Endothelial cell of umbilical vein (primary cell): ENCODE results near the gene GOLGA6L10.
"Not testable (repeated sequence)": the region's sequence is repeated elsewhere in the genome, so short reads cannot be mapped to it uniquely, and the experiment has no call there.

Experiments
- CTCF ChIP-seq, 2 donors: IDR thresholded peaks; 1 replicate in 1 of 2; 2 replicates in 1 of 2; pipeline ENCODE4 v1.5.1; 2011; ENCODE audit warnings: low read length in 2 of 2, mild to moderate bottlenecking in 2 of 2, moderate library complexity in 2 of 2, control low read depth in 1 of 2, inconsistent platforms in 1 of 2, low read depth in 1 of 2; ENCODE audit not compliant: insufficient read depth in 1 of 2; ENCODE audit errors: extremely low read depth in 1 of 2
- EZH2 ChIP-seq: IDR thresholded peaks from 2 replicates; pipeline ENCODE4 v1.6.1; 2012; ENCODE audit warnings: borderline replicate concordance, low read depth, mild to moderate bottlenecking, moderate library complexity, low read length, inconsistent platforms; ENCODE audit not compliant: severe bottlenecking
- FOS ChIP-seq: IDR thresholded peaks from 2 replicates; pipeline ENCODE4 v1.6.1; 2011; ENCODE audit warnings: mild to moderate bottlenecking, low read length, moderate library complexity, borderline replicate concordance; ENCODE audit not compliant: insufficient read depth
- GATA2 ChIP-seq: IDR thresholded peaks from 2 replicates; pipeline ENCODE4 v1.7.0; 2011; ENCODE audit warnings: low read depth, mild to moderate bottlenecking, moderate library complexity, mixed read lengths, low read length; ENCODE audit not compliant: insufficient read length, insufficient read depth
- JUN ChIP-seq: IDR thresholded peaks from 2 replicates; pipeline ENCODE4 v1.6.1; 2011; ENCODE audit warnings: borderline replicate concordance, low read depth; ENCODE audit not compliant: insufficient read length, insufficient read depth
- POLR2A ChIP-seq: IDR thresholded peaks from 2 replicates; pipeline ENCODE4 v1.6.1; 2012; ENCODE audit warnings: low read depth, mild to moderate bottlenecking, control low read depth, low read length
- POLR2AphosphoS5 ChIP-seq: IDR thresholded peaks from 2 replicates; pipeline ENCODE4 v1.6.1; 2012; ENCODE audit warnings: low read depth, mild to moderate bottlenecking, control low read depth, low read length, moderate library complexity; ENCODE audit not compliant: insufficient read depth

DNA sequence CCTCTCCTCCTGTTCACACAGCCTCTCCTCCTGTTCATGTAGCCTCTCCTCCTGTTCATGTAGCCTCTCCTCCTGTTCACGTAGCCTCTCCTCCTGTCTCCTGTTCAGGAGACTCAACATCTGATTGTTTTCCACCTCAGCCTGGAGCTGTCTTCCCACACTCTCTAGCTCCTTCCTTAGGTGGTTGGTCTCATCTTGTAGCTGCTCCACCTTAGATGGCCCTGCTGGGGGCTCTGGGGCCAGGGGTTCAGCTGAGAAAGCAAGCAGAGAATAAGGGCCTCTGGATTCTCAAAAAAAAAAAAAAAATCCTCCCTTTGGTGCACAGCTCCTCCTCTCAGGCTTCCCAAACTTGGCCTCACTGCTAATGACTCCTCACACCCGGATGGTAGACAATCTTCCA, 4.1 kb downstream of the GOLGA6L10 start:
- TF ChIP-seq CTCF (IDR thresholded peaks at IDR 0.05; ENCODE audit: extremely low read depth in 1 of 2, insufficient read depth in 1 of 2, low read depth in 1 of 2, low read length in 2 of 2); POLR2AphosphoS5; EZH2; GATA2; FOS; JUN; POLR2A: not testable (repeated sequence)
